Superior temporal gyrus (tissue), 1 donor: ENCODE measurements around the gene IPO13.

Experiments used
- DNase-seq: peaks from one replicate; pipeline ENCODE4 v3.0.0-alpha.2; 2016; ENCODE audit errors: extremely low spot score

Gene IPO13, protein sequence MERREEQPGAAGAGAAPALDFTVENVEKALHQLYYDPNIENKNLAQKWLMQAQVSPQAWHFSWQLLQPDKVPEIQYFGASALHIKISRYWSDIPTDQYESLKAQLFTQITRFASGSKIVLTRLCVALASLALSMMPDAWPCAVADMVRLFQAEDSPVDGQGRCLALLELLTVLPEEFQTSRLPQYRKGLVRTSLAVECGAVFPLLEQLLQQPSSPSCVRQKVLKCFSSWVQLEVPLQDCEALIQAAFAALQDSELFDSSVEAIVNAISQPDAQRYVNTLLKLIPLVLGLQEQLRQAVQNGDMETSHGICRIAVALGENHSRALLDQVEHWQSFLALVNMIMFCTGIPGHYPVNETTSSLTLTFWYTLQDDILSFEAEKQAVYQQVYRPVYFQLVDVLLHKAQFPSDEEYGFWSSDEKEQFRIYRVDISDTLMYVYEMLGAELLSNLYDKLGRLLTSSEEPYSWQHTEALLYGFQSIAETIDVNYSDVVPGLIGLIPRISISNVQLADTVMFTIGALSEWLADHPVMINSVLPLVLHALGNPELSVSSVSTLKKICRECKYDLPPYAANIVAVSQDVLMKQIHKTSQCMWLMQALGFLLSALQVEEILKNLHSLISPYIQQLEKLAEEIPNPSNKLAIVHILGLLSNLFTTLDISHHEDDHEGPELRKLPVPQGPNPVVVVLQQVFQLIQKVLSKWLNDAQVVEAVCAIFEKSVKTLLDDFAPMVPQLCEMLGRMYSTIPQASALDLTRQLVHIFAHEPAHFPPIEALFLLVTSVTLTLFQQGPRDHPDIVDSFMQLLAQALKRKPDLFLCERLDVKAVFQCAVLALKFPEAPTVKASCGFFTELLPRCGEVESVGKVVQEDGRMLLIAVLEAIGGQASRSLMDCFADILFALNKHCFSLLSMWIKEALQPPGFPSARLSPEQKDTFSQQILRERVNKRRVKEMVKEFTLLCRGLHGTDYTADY

DNA sequence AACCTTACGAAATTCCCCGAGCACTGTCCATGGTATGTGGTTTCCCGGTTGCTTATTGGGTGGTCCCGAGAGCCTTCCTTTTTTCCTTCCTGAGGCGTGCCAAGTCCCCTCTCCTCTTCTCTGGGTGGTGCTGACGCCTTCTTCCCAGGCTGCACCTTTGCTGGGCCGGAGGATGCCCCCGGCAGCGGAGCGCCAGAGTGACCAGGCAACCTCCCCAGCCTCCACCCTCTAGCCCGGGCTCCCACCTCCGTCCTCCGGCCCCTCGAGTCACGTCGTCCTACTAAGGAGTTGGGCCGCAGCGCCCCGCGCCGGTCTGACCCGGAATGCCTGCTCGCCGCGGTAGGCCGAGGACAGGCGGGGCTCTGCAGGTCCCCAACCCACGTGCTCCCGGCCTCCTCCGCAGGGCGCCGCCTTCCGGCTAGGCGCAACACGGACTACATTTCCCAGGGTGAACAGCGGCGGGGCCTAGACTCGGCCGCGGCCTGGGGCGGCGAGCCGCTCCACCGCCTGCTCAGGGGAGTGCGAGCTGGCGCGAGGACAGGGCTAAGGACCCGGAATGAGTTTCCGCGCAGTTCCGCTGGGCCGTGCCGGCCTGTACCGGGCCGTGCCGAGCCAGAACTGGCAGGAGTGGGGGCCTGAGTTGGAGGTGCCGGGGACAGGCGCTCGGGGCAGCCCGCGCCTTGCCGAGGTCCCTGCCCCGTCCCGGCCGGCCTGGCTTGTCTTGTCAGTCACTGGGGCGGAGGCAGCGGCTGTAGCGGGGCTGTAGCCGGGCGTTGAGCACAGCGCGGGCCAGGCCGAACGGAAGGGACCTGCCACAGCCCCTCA is at the start of gene IPO13:
IPO13 (plus strand) TSS at position 715 of the 825 bp plus-strand sequence. CDS start 651 bp downstream, outside the sequence.
- DNase-seq: peak; percentile 98

DNA sequence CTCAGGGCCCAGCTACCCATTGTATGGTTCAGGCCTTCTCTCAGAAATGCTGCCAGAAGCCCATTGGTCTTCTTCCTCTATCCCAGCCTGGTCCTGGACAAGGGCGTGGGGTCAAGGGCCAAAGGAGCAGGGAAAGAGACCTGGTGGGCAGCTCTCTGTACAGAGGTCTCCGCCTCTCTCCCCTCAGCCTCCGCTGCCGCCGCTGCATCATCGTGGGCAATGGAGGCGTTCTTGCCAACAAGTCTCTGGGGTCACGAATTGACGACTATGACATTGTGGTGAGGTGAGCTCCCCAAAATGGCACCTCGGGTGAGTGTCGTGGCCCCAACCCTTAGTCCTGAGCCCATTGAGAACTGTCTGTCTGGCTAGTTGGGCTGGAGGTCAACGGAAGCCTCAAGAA is 47.8 kb upstream of the IPO13 start:
- no peak for DNase-seq

DNA sequence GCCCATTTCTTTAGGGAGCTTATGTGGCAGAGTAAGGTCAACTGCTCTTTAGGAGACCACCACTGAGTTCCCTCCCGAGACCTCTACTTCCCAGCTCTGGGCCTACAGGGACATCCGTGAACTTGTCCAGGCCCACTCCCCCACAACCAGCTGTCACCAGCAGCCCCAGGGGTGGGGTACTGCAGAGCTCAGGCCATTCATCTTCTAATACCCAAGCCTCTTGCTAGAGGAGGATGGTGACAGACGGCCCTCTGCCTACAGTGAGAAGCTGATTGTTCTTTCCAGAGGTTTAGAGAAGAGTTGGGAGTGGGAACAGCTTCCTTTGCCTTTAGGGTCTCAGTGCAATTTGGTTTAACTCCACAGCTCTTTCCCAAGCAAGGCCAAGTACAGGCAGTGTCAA is 46.4 kb upstream of the IPO13 start:
- DNase-seq: no peak

DNA sequence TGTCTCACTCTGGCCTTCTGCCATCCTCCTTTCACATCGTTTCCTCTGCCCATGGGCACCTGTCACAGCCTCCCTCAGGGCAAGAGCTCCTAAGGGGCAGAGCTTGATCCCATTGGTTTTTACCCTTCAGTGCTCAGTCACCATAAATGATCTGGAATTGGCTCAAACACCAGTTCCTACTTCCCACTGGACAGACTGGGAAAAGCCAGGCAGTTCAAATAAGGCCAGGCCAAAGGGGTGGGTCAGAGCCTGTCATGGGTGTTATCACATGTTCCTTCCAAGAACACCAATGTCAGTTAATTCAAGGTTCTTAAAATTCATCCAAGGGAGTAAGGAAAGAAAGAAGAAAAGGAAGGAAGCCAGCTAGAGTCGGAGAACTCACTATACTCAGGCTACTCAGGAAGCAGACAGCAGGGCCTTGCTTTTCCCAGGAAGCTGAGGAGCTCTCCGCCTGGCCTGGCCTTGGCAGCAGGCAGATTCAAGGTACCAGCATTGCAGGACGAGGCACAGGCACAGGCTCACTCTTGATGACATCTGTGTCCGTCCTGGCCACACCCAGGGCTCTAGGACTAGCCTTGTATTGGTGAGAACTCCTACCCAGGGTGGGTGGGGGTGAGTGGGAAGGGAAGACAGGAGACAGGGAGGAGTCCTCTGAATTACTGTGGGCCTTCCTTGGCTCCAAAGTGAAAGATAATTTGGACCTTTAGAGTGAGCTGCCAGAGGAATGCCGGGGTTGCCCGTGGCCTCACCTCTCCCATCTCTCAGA is 45.4 kb upstream of the IPO13 start:
- no peak for DNase-seq

DNA sequence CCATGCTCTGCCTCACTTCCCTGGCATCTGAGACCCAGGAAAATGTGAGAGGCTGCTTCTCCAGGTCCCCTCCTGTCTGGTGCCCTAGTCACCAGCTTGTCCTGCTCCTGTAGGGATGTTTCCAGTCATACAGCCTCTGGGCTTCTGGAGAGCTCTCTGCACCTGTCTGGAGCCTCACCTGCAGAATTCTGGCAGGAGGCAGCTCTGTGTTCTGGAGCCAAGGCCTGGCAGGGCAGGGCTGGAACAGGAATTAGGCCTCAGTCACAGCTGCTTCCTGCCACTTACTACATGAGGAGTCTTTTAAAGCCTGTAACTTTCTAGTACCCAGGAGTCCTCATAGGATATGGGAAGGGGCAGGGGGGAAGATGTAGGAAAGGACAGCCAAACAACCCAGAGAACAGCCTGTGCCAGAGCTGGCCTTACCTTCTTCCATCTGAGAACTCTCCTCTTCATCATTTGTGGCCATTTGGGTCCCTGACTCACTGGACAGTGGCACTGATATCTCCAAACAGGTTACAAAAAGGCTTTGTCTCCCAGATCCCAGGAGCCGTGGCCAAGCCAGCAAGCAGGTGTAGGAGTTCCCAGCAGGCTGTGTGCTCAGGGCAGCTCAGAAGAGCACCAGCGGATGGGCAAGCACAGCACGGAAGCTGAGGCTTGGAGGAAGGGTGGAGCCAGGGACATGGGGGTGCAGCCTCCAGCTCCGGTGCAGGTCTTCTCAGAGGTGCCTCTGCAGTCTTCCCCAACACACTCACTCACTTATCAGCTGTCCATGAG is 44.5 kb upstream of the IPO13 start:
- no peak for DNase-seq

DNA sequence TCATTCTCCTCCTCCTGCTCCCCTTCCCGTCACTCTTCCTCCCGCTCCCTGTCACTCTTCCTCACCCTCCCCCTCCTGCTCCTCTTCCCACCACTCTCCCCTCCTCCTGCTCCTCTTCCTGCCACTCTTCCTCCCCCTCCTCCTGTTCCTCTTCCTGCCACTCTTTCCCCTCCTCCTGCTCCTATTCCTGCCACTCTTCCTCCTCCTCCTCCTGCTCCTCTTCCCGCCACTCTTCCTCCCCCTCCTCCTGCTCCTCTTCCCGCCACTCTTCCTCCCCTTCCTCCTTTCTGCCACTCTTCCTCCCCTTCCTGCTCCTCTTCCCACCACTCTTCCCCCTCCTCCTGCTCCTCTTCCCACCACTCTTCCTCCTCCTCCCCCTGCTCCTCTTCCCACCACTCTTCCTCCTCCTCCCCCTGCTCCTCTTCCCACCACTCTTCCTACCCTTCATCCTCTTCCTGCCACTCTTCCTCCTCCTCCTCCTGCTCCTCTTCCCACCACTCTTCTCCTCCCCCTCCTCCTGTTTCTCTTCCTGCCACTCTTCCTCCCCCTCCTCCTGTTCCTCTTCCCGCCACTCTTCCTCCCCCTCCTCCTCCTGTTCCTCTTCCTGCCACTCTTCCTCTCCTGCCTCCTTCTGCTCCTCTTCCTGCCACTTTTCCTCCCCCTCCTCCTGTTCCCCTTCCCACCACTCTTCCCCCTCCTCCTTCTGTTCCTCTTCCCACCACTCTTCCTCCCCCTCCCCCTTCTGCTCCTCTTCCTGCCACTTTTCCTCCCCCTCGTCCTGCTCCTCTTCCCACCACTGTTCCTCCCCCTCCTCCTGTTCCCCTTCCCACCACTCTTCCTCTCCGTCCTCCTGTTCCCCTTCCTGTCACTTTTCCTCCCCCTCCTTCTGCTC is 41.8 kb upstream of the IPO13 start:
- DNase-seq: no peak

DNA sequence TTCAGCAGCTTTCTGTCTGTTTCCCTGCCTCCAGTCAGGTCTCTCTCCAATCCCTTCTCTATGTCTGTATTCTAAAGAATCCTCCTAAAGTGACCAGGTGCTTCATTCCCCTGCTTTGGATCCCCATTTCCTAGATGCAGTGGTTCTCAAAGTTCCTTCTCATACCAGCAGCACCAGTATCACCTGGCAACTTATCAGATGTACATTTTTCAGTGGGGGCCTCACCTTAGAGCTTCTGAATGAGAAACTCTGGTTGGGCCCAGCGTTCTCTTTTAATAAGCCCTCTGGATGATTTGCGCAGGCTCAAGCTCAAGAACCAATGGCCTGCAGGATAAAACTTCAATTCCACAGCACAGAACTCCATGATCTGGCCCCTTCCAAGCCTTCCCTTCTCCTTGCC is 38.5 kb upstream of the IPO13 start:
- DNase-seq: no peak

DNA sequence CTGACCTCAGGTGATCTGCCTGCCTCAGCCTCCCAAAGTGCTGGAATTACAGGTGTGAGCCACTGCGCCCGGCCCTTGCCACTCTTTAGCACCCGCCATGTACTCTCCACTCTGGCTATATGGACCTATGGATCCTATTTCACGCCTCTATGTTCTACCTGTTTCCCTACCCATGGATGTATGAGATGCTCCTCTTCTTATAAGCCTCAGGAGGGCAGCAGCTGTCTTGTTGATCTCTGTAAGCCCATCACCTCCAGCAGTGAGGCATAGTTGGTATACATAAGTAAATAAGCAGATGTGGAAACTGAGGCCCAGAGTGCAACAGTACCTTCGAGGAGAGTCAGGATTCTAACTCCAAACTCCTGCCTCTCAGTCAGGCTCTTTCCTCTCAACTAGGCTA is 37.9 kb upstream of the IPO13 start:
- DNase-seq: no peak

DNA sequence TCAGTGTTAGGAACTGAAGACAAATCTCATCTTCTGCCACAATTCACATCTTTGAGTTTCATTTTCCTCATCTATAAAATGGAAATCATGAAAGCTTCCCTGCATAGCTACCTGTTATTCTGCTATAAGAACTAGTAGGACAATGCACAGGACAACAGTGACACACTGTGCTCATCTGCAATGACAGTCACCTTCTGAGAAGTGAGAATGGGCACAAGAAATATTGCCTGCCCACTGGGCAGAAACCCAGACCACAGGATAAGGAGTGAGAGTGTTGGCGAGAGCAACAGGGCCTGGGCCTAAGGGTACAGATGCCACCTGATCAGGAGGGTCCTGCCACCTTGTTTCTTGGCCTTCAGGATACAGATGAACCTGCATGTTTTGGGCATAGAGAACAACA is 36.4 kb upstream of the IPO13 start:
- no peak for DNase-seq

DNA sequence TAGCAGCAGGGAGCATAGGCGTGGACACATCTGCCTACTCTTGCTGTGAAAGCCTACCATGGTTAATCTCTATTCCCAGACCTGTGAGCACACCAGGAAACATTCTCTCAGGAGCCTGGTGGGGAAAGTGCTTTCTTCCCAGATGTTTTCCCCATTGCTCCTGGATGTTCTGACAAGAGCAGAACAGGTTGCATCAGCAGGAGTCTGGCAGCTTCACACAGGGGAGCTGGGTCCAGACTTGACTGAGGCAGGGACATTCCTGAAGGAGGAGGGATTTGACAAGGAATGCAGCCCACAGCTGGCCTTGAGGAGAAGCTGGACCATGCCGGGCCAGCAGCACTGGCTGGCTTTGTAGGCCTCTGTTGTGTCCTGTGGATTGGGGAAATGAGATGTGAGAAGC is 34.1 kb upstream of the IPO13 start:
- no peak for DNase-seq

DNA sequence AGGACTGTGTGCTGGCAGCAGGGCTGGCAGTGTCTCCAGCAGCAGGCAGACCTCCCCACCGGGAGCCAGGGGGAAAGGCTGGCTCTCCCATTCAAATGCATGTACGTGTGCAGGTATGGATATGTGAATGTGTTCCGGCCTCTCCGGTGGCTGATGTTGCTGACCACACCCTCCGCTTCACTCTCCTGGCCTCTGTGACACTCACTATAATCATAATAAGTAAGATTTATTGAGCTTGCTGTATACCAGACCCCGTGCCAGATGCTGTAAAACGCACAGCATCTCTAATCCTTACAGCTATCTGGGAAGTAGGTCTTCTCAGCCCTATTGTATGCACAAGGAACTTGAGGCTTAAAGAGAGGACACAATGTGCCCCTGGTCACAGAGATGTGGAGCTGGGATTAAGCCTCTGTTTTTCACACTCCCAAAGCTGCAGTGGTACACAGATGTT is 33.7 kb upstream of the IPO13 start:
- no peak for DNase-seq

DNA sequence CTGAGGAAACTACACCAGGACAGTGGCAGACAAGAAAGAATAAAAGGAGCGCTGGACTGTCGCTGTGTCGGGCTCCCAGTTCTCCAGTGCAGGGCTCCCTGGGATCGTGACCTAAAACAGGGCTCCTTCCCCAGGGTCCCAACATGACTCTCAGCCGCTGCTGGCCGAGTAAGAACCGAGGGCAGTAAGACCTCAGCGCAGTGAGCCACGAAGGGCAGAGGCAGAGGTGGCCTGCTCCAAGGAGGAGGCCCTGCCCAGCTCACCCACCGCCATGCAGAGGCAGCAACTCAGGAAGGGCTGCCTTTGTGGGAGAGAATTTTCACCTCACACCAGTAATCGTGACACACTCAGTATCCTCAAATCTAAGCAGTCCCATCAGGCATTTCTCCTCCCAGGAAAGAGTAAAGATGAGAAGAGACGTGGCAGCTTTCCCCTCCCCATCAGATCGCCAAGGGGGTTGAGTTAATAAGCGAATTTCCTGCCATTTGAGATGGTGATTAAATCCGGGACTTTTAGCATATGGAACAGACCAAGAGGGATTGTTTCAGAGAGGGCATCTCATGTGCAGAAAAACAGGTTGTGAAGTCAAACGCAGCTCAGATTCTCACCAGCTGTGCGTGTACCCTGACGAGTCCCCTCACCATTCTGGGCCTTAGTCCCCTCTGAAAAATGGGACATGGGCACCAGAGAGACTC is 32.9 kb upstream of the IPO13 start:
- no peak for DNase-seq

DNA sequence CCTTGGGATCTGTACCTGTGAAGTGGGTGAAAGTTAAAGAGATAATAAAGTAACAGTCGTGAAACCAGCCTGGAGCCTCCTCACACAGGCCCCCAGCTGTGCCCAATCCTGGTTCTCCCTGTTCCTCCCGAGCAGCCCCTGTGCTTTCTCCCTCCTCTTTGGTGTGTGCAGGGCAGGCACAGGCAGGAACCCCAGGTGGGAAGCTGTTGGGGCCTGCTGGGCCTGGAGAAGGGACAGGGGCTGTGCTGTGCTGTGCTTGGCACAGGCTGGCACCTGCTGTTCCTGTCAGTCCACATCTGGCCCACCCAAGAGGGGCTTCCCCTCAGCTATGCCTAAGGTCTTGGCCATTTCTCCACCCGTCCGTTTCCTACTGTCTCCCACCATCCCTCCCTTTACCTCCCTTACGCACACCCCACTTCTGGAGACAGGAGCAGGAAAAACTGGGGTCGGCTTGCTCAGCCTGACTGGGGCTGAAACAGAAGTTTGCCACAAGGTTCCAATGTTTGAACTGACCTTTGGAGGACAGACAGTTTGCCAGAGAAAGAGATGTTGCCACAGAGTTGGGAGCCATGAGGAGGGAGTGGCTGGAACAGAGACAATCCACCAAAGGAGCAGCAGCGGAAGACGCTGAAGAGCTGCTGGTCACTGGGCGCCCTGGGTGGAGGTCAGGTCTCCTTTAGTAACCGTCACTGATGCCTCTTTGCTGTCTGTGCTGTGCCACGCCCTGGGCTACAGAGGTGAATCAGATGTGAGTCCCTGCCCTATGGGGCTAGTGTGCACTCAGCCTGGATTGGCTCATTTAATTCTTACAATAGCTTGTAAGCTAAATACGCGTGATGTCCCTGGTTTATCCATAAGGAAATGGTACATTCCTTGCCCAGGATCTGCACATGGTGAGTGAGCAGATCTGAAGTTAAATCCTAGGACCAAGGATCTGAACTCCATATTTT is 31.9 kb upstream of the IPO13 start:
- no peak for DNase-seq

DNA sequence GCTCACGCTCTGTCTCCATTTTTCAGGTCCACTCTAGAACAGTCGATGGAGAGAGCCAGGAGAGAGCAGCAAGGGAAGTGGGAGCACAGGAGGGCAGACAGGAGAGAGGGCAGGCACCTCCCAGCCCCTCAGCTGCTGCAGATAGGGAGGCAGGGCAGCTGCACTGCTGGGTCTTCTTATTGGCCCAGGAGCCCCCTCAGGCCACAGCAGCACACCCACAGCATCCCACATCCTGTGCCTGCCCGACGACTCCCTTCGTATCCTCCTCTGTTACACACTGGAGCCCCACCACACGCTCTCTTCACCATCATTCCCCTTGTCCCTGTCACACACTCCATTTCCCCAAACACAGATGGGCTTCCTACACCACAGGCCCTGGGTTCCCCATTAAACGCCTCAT is 26.8 kb upstream of the IPO13 start:
- no peak for DNase-seq

DNA sequence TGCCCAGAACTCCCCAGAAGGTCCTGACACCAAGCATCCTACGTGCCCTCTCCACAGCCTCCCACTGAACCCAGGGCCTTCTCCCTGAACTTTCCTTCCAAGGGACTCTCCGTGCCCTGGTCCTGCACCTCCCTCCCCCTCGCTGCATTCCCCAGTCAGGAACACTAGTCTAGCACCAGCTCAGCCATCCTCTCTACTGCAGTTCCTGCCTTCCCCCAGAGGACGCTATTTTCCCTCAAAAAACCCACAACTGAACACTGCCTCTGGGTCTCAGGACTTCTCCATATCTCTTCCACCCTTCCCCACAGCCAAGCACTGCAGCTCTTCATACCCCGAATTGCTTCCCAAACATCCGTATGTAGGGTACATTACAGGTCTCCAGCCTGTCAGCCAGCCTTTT is 25.7 kb upstream of the IPO13 start:
- no peak for DNase-seq

DNA sequence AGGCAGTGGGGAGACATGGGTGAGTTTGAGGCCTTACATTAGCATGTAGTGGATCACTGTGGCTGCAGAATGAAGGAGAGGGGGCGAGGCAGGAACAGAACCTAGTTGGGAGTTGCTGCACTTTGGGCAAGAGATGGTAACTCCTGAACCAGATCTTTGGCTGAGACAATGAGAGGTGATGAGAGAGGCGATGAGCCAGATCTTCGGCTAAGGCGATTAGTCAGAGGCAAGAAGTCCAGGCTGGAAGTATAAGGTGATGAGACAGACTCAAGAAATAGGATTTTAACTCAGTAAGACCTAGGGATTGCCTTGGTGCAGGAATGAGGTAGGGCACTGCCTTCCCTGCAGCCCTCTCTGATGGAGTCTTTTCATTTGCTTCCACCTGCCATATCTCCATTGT is 22.2 kb upstream of the IPO13 start:
- no peak for DNase-seq

DNA sequence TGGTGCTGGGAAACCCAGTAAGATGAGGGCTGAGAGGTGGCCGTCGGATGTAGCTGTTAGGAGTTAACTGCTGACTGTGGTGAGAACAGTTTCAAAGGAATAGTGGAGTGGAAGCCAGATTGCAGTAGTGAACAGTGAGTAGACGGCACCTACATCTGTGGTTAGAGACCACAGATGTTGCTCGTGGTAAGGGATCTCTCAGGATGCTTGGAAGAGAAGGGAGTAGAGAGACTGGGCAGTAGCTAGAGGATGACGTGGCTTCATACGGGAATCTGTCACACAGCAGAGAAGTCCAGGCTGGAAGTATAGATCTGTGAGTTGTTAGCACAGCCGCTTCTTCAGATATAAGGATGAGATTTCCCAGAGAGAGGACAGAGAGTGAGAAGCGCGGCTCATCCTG is 20.9 kb upstream of the IPO13 start:
- no peak for DNase-seq
